HG03159 (cell line): ENCODE measurements around the gene KDM4C.
"Not testable (repeated sequence)": the region's sequence is repeated elsewhere in the genome, so short reads cannot be mapped to it uniquely, and the experiment has no call there.

ENCODE experiments used
- ATAC-seq: cut with Tn5 transposase; IDR thresholded peaks from one replicate; pipeline ENCODE4 v1.9.1; 2021; ENCODE audit warnings: mild to moderate bottlenecking, moderate library complexity; ENCODE audit not compliant: unreplicated experiment

KDM4C gene

GRCh38 chr9:6763244-6763643 lies 5.5 kb downstream of the KDM4C start:
- ATAC-seq = no peak

DNA sequence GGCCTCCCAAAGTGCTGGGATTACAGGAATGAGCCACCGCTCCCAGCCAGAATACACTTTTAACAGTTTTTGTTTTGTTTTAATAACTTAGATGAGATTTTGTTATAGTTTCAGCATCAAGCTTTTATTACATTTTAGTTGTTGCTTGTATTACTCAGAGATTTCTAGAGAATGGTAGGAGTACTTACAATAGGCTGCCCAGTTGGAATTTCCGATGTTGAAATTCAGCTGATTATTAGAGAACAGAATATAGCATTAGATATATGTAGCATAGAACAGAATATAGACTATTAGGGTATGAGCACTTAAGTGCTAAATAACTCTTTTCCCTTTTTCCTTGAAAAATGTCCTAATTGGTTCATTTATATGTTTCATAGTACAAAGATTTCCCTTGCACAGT lies 6.2 kb downstream of the KDM4C start:
- no peak for ATAC-seq

DNA sequence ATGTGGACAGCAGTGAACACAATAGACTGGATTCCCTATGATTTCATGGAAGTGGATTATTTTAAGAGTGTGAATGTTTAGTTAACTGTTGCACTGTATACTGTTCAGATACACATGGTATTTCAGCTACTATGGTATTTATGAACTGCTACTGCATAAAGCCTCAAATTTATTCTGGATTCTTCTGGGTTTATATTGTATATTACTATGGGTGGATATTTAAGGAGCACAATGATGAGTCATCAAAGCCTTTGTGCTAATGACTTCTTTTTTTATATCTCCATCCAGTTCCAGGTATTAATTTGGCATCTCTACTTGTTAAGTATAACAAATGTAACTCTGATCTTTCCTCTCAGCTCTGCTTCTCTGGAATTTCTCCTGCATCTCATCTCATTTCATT lies 6.8 kb downstream of the KDM4C start:
- no peak for ATAC-seq

- ATAC-seq = no peak
Observed at GRCh38 chr9:6764950-6765349, 7.2 kb downstream of the KDM4C start.

- ATAC-seq = no peak
Observed at GRCh38 chr9:6765396-6765795, 7.6 kb downstream of the KDM4C start.

- no peak for ATAC-seq
Observed at GRCh38 chr9:6766606-6767005, 8.8 kb downstream of the KDM4C start.

- not testable (repeated sequence) for ATAC-seq
Observed at GRCh38 chr9:6768587-6768986, 10.8 kb downstream of the KDM4C start.

GRCh38 chr9:6771722-6772121 lies 13.9 kb downstream of the KDM4C start:
- ATAC-seq = no peak

DNA sequence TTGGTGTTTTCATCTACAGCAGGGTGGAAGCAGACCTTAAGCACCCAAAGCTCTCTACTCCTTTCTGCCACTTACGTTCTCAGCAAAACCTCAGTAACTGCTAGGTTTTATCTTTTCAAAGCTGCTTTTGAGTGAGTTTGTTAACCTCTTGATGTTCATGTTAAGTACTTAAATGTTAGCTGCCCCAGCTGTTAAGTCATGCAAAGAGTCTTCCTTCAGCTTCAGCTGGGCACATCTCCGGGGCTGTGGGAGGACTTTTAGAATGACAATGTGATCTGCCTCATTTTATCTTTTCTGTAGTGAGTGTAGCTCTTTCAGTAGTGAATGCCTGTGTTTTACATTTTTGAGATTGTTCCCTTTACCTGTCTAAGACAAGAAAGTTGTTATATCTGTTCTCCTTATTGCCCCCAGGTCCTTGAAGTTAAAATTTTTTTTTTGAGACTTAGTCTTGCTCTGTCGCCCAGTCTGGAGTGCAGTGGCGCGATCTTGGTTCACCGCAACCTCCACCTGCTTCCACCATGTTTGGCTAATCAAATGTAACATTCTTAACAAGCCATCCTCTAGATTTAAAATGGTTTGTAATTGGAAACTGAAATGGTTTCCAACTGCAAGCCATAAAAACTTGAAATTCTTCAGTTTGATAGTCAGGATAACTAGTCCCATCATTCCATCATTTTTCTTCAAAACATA lies 19.6 kb downstream of the KDM4C start:
- no peak for ATAC-seq

DNA sequence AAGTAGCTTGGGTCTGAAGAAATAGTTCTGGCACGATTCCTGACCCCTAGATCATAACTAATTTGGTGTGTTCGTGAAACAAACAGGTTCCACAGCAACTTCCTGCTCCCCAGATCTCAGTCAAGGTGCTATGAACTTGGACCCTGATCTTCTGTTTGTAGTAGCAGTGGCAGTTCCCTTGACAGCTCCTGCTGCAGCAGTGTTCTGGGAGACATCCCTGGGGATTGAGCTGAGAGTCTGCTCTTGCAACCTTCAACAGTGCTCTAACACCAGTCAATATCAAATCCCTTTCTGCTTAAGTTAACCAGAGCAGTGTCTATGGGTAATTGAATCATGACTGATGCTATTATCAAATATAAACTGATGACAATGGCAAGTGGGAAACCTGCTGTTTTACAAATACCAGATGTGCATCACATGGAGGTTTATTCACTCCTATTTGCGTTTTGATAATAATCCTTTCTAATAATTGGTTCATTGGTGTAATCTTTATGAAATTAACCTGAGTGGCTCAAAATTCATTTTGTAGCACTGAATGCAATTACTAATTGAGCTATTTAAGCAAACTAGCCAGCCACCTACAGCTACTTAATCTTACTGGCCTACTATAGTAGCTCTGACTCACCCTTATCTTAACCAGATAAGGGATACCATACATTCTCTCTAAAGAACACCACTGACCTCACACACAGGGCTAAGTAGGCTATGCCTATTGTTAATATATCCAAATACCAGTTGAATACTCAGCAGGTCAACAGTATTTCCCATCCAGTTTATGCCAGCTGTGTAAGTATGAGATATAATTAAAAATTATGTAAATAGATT lies 21.9 kb downstream of the KDM4C start:
- no peak for ATAC-seq

DNA sequence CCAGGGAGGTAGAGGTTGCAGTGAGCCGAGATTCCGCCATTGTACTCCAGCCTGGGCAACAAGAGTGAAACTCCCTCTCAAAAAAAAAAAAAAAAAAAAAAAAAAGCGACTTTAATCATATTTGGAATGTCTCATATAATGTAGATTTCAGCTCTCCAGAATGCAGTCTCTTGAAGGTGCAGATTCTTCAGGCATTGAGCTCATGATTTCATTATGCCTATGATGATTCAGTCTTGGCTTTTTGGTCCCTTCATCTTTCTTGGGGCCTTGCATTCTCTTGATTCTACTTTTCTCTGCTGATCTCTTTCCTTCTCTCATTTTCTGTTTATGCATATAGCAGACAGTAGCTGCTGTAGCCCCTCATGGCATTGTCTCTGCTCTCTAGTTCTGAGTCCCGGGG lies 22.9 kb downstream of the KDM4C start:
- no peak for ATAC-seq

- no peak for ATAC-seq
Observed at GRCh38 chr9:6781476-6781875, 23.7 kb downstream of the KDM4C start.

- ATAC-seq = no peak
Observed at GRCh38 chr9:6782345-6782744, 24.6 kb downstream of the KDM4C start.

GRCh38 chr9:6782981-6783380 lies 25.2 kb downstream of the KDM4C start:
- no peak for ATAC-seq

- no peak for ATAC-seq
Observed at GRCh38 chr9:6783753-6784152, 26.0 kb downstream of the KDM4C start.

DNA sequence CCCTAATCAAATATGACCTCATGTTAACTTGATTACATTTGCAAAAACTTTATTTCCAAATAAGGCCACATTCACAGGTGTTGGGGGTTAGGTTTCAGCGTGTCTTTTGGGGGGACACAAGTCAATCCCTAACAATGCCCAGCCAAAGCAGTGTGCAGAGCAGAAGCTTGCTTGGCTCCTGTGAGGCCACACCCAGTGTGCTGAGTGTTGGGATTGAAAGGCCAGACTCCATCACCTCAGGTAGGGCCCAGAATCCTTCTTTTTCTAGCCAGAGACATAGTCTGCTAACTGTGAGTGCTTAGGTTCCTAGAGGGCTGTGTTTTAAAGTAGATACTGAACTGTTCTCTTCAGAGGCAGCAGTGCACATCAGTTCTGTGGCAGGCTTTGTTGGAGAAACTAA lies 27.9 kb downstream of the KDM4C start:
- no peak for ATAC-seq

- no peak for ATAC-seq
Observed at GRCh38 chr9:6787793-6788161, 30.0 kb downstream of the KDM4C start.

GRCh38 chr9:6788162-6789016 lies 30.6 kb downstream of the KDM4C start:
- no peak for ATAC-seq

GRCh38 chr9:6789017-6789338 lies 31.2 kb downstream of the KDM4C start:
- not testable (repeated sequence) for ATAC-seq

DNA sequence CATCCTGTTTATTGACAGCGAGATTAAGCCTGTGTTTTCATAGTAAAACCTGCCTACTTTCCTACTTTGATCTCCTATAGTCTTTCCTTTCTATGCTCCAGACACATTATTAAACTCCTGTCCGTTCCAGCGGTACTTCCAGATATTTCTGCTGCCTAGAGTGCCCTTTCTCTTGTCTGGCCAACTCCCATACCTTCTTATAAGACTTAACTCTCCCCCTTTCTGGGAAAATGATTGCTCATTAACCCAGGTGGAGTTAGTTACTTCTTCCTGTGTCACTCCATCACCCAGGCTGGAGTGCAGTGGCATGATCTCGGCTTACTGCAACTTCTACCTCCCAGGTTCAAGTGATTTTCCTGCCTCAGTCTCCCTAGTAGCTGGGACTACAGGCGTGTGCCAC lies 33.1 kb downstream of the KDM4C start:
- no peak for ATAC-seq

DNA sequence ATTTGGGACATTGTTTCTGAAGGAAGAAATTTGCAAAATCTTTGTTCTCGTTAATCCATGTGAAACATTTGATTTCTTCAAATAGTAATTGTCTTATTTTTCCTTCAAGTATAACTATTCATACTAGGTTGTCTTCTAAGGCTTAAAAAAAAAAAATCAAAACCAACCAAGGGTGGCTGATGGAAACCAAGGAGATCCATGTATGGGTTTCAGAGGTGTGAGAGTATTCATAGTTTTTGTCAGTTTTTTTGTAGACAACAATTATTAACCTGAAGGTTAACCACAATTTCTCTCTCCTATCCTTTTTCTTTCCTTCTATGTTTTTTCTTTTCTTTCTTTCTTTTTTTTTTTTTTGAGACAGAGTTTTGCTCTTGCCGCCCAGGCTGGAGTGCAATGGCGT lies 35.4 kb downstream of the KDM4C start:
- ATAC-seq = no peak

DNA sequence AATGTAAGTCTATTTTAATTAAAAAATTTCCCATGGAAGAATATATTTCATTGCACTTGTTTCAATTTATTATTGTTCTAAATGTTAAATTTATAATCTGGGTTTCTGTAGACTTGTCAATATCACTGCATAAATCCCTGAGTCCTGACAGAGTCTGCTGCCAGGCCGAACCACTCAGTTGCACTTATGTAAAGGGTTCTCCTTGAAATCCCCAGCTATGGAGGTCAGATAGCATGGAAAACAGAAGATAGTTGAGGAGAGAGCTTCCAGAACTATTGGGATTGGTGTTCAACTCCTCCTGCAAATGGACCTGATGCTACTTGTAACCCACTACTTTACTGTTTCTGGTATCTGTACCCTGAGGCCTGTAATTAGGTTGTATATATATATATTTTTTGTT lies 37.2 kb downstream of the KDM4C start:
- no peak for ATAC-seq
